SHP77 treated with DMSO at 0.1 percent for 48 hours (cell line): ENCODE results near the gene FUNDC2.

Experiments used
- DNase-seq: peaks from one replicate; lab custom pipeline; 2025; lab: John Stamatoyannopoulos, UW

FUNDC2 gene

GRCh38 chrX:155023907-155024833 is 2.5 kb upstream of the FUNDC2 start:
- DNase-seq = no peak

GRCh38 chrX:155026420-155026726 is 271 bp upstream of the FUNDC2 start:
- no peak for DNase-seq

- no peak for DNase-seq
These were observed 944 bp downstream of the FUNDC2 start for GRCh38 chrX:155027509-155028066.

- DNase-seq = no peak
These were observed 1.5 kb downstream of the FUNDC2 start for GRCh38 chrX:155028129-155028528.

GRCh38 chrX:155028877-155029291 is 2.2 kb downstream of the FUNDC2 start:
- DNase-seq = no peak

GRCh38 chrX:155031657-155032056 is 5.0 kb downstream of the FUNDC2 start:
- no peak for DNase-seq

GRCh38 chrX:155035688-155036087 is 9.0 kb downstream of the FUNDC2 start:
- DNase-seq = no peak

- no peak for DNase-seq
These were observed 19.6 kb downstream of the FUNDC2 start for GRCh38 chrX:155046129-155046810.

GRCh38 chrX:155046811-155047528 is 20.3 kb downstream of the FUNDC2 start:
- no peak for DNase-seq

- no peak for DNase-seq
These were observed 22.5 kb downstream of the FUNDC2 start for GRCh38 chrX:155048977-155049619.

- DNase-seq = no peak
These were observed 26.3 kb downstream of the FUNDC2 start for GRCh38 chrX:155052738-155053498.

GRCh38 chrX:155053656-155054055 is 27.0 kb downstream of the FUNDC2 start:
- DNase-seq = no peak

- DNase-seq = no peak
These were observed 27.6 kb downstream of the FUNDC2 start for GRCh38 chrX:155054255-155054654.

GRCh38 chrX:155055494-155055893 is 28.9 kb downstream of the FUNDC2 start:
- no peak for DNase-seq

GRCh38 chrX:155056471-155056870 is 29.8 kb downstream of the FUNDC2 start:
- no peak for DNase-seq

- DNase-seq = no peak
These were observed 30.5 kb downstream of the FUNDC2 start for GRCh38 chrX:155056877-155057792.

GRCh38 chrX:155061760-155062159 is 35.1 kb downstream of the FUNDC2 start:
- DNase-seq = no peak

GRCh38 chrX:155065035-155065734 is 38.5 kb downstream of the FUNDC2 start:
- no peak for DNase-seq

- DNase-seq = no peak
These were observed 41.5 kb downstream of the FUNDC2 start for GRCh38 chrX:155068165-155068564.
